Measurements from ENCODE around the gene SLC25A10. TPM values are rescaled to one million over a fixed set of nuclear protein-coding genes. Genes with fewer than 3 reads are reported as not detected.

Gene SLC25A10
- 1 to 10 TPM; 2.4 to 9.8 (median 7.9) TPM for total RNA-seq
- 1 to 10 TPM in 1 of 2 donors, under 1 TPM in 1; 0.12 to 8.7 TPM for polyA plus RNA-seq
- long read RNA-seq, donor 1, partial matches to known transcripts = 2 of 5 reads
- long read RNA-seq, donor 1, other reads (novel, unspliced or antisense) = 0 of 5 reads
- long read RNA-seq, donor 2, partial matches to known transcripts = 0 of 4 reads
- long read RNA-seq, donor 2, other reads (novel, unspliced or antisense) = 0 of 4 reads
- long read RNA-seq, donor 3, transcript SLC25A10-202 (11 exons, 1,885 nt) = major isoform, 20 of 28 reads
- long read RNA-seq, donor 3, partial matches to known transcripts = 0 of 28 reads
- long read RNA-seq, donor 3, other reads (novel, unspliced or antisense) = 5 of 28 reads

DNA sequence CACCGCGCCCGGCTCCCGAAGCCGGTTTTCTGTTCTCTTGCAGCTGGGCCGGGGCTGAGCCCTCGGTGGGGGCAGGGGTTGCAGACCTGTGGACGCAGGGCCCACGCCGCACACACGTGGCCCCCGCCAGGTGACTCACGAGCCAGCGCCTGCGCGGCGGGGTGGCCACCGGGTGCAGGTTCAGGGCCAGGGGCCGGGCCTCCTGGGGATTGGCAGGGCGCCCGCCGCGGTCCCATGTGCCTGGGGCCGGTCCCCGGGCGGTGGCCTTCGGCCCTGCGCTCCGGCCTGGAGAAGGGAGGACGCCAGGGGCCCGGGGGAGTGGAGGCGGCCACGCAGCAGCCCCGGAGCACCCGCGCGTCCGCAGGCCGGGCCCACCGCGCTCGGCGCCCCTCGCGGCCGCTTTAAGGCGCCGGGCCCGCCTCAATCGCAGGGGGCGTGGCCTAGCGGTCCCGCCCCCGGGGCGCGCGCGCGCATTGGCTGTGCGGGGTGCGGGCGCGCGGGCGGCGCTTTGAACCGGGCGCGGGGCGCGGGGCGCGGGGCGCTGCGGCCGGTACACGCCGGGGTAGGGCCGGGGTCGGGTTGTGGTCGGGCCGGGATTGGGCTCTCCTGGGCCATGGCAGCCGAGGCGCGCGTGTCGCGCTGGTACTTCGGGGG is at the start of gene SLC25A10:
TSS of gene SLC25A10 (plus strand) at position 471 of the 654 bp plus-strand sequence. CDS start at position 614, 143 bp downstream.
- Histone ChIP-seq H3K27ac (no peak within 1 kb of the TSS), H3K4me1 (ENCODE audit: insufficient read depth) (peaks cover 18% of the 10 kb centered on the region), H3K36me3 (no peaks in the 10 kb centered on the region), H3K27me3 (no peaks in the 10 kb centered on the region), H3K4me3 (peak within 1 kb of the TSS; percentile 72), H3K9me3 (no peaks in the 10 kb centered on the region)
- whole genome bisulfite sequencing, 3 donors = 0 to 1% (median 1%) methylated on average over 27 to 89 of the region's 89 CpGs
- peak; percentile 71 to 83 (median 72) for DNase-seq
- TF ChIP-seq, protein P1, sequence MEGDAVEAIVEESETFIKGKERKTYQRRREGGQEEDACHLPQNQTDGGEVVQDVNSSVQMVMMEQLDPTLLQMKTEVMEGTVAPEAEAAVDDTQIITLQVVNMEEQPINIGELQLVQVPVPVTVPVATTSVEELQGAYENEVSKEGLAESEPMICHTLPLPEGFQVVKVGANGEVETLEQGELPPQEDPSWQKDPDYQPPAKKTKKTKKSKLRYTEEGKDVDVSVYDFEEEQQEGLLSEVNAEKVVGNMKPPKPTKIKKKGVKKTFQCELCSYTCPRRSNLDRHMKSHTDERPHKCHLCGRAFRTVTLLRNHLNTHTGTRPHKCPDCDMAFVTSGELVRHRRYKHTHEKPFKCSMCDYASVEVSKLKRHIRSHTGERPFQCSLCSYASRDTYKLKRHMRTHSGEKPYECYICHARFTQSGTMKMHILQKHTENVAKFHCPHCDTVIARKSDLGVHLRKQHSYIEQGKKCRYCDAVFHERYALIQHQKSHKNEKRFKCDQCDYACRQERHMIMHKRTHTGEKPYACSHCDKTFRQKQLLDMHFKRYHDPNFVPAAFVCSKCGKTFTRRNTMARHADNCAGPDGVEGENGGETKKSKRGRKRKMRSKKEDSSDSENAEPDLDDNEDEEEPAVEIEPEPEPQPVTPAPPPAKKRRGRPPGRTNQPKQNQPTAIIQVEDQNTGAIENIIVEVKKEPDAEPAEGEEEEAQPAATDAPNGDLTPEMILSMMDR (IDR thresholded peaks at IDR 0.05) = peak in 2 of 3 donors; percentile 55 to 56
- no peak for TF ChIP-seq POLR2A (IDR thresholded peaks at IDR 0.05)
- TF ChIP-seq EP300 (IDR thresholded peaks at IDR 0.05) = no peak
- intact Hi-C loops (cut with DNase I) = no loop called here

DNA sequence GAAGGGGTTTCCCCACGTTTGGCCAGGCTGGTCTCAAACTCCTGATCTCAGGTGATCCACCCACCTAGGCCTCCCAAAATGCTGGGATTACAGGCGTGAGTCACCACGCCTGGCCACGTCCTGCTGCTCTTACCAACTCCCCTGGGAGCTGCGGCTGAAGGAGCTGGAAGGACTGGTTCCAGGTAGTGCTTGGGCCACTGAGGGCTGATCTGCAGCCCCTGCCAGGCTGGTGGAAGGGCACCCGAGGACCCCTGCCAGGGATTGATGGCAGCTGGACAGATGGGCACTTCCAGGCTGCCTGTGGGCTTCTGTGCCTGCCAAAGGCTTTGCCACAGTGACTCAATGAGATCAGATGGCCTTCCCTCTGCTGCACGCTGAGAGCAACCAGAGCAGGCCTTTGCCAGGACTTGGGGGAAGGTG is 48.0 kb upstream of the SLC25A10 start:
- intact Hi-C loops (cut with DNase I) = no loop called here
- Histone ChIP-seq H3K27me3 (no peaks in the 10 kb centered on the region), H3K9me3 (no peaks in the 10 kb centered on the region), H3K4me3 (no peak overlapping the region), H3K36me3 (no peaks in the 10 kb centered on the region), H3K27ac (no peak overlapping the region), H3K4me1 (ENCODE audit: insufficient read depth) (peaks cover 12% of the 10 kb centered on the region)
- 77 to 86% (median 86%) methylated on average over 7 of the region's 7 CpGs for WGBS, 3 donors
- TF ChIP-seq, protein P1 (IDR thresholded peaks at IDR 0.05) = no peak
- TF ChIP-seq EP300 (IDR thresholded peaks at IDR 0.05) (no peak), POLR2A (IDR thresholded peaks at IDR 0.05) (no peak)
- no peak for DNase-seq

GRCh38 chr17:81665205-81666091 is 46.6 kb upstream of the SLC25A10 start:
- 58 to 63% (median 59%) methylated on average over 25 to 30 of the region's 30 CpGs for WGBS, 3 donors
- peak overlapping the region; percentile 32 to 78 for H3K27ac ChIP-seq
- TF ChIP-seq EP300 (IDR thresholded peaks at IDR 0.05) (no peak), POLR2A (IDR thresholded peaks at IDR 0.05) (no peak)
- TF ChIP-seq, protein P1 (IDR thresholded peaks at IDR 0.05) = no peak
- H3K36me3 ChIP-seq = no peaks in the 10 kb centered on the region
- peaks cover 12% of the 10 kb centered on the region for H3K4me1 ChIP-seq (ENCODE audit: insufficient read depth)
- H3K9me3 ChIP-seq = no peaks in the 10 kb centered on the region
- DNase-seq = no peak
- no peaks in the 10 kb centered on the region for H3K27me3 ChIP-seq
- intact Hi-C loops (cut with DNase I) = no loop called here
- peak overlapping the region; percentile 55 for H3K4me3 ChIP-seq

DNA sequence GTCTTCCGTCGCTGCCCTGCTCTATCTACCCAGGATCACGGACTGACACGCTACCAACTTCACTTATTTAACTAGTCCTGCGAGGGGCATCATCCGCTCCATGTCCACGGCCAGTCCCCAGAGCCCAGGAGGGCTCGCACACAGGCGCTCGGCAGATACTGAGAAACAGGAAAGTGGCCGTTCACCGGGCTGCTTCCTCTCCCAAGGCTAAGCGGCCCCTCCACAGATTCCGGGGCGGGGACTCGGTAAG is 46.1 kb upstream of the SLC25A10 start:
- no peak for DNase-seq
- Histone ChIP-seq H3K36me3 (no peaks in the 10 kb centered on the region), H3K4me1 (ENCODE audit: insufficient read depth) (peaks cover 12% of the 10 kb centered on the region), H3K27ac (peak overlapping the region; percentile 32 to 78), H3K9me3 (no peaks in the 10 kb centered on the region), H3K4me3 (peak overlapping the region; percentile 55), H3K27me3 (no peaks in the 10 kb centered on the region)
- WGBS, 3 donors = 0 to 1% (median 0%) methylated on average over 14 to 16 of the region's 16 CpGs
- TF ChIP-seq EP300 (IDR thresholded peaks at IDR 0.05) = no peak
- no peak for TF ChIP-seq POLR2A (IDR thresholded peaks at IDR 0.05)
- TF ChIP-seq, protein P1 (IDR thresholded peaks at IDR 0.05) = no peak
- intact Hi-C loops (cut with DNase I) = no loop called here
